ENCODE results near the gene AATK. TPM values are rescaled to one million over a fixed set of nuclear protein-coding genes. Genes with fewer than 3 reads are reported as not detected.

AATK gene
- total and polyA plus RNA-seq, 2 of the 13 experiments (the other 11 are each of a cell fraction or from before 2014, with no cell fraction given): 2.9 to 8.4 TPM

- TF ChIP-seq ZNF646 (CRISPR knock-in tag; IDR thresholded peaks at IDR 0.05) (no peak), ARID5B (CRISPR knock-in tag; IDR thresholded peaks at IDR 0.05) (peak; percentile 70), IKZF4 (CRISPR knock-in tag; IDR thresholded peaks at IDR 0.05; ENCODE audit: borderline replicate concordance, low read depth, not compliant biosample characterization) (peak; percentile 74), ZNF407 (CRISPR knock-in tag; IDR thresholded peaks at IDR 0.05; ENCODE audit: not compliant biosample characterization) (peak; percentile 45), REXO4 (CRISPR knock-in tag; IDR thresholded peaks at IDR 0.05; ENCODE audit: borderline replicate concordance) (no peak), ZBTB3 (CRISPR knock-in tag; IDR thresholded peaks at IDR 0.05; ENCODE audit: borderline replicate concordance, low read depth) (no peak), NFIC (IDR thresholded peaks at IDR 0.05; ENCODE audit: low read length) (no peak)
These were observed 582 bp downstream of the AATK start, which contains the start of gene PVALEF (continued) for GRCh38 chr17:81165246-81166032.

Measured in HepG2 (cell line).